Pancreas (tissue), 10 donors: ENCODE data around the gene CDKN2B. TPM values are rescaled to one million over a fixed set of nuclear protein-coding genes. Genes with fewer than 3 reads are reported as not detected.

ENCODE experiments used
- ATAC-seq, 4 donors: fragments of 200-7000 bp; cut with Tn5 transposase; one replicate each; pipeline versions ENCODE4 v1.8.0 to v1.9.1; 2020; ENCODE audit warnings: mild to moderate bottlenecking in 4 of 4, moderate library complexity in 4 of 4
- DNase-seq, 6 donors: peaks; one replicate each; pipeline ENCODE4 v3.0.0-alpha.2; 2020
- FAIRE-seq: peaks from 2 replicates; lab custom pipeline; 2012; peaks lifted over from hg19 to GRCh38; lab: Jason Lieb, UNC
- H3K27ac ChIP-seq, 4 donors: fragments of 200-600 bp; sonication (generic); 1 replicate in 3 of 4; 2 replicates in 1 of 4; pipeline versions ENCODE4 v1.5.0 to v1.8.0; 2020
- H3K27me3 ChIP-seq, 4 donors: fragments of 200-600 bp; one replicate each; pipeline ENCODE4 v1.8.0; 2021
- H3K36me3 ChIP-seq, 3 donors: fragments of 200-600 bp; sonication (generic) in 1 of 3; one replicate each; pipeline versions ENCODE4 v1.5.0 to v1.8.0; 2020 to 2021
- H3K4me1 ChIP-seq, 3 donors: fragments of 200-600 bp; one replicate each; pipeline ENCODE4 v1.8.0; 2021
- H3K4me3 ChIP-seq, 4 donors: fragments of 200-600 bp; sonication (generic) in 2 of 4; one replicate each; pipeline versions ENCODE4 v1.5.0 to v1.8.0; 2020 to 2021
- H3K9me3 ChIP-seq, 4 donors: fragments of 200-600 bp; one replicate each; pipeline ENCODE4 v1.8.0; 2021
- WGBS, 2 donors: extraction: QIAGEN DNeasy Blood & Tissue Kit; methylation state at CpG; one replicate each; pipeline ENCODE4 v1.1.7; 2013; 5-methylcytosine and 5-hydroxymethylcytosine counted together
- intact Hi-C, 3 donors: fragments of 100-400 bp; cut with DNase I; formaldehyde crosslinking; loops; one replicate each; pipeline versions ENCODE4 v1.11.1 to v1.14.2; 2022
- polyA plus RNA-seq, 2 donors: library from polyadenylated mRNA; stranded (reverse); fragments of 200-250 nt; gene quantifications; one replicate each; pipeline ENCODE4 v1.2.3, GENCODE V29; 2013
- total RNA-seq, 6 donors: library from RNA; stranded (reverse); fragmentation: NEBNext Ultra II Directional in 4 of 6; extraction: Animal tissue kit (Norgen Biotek cat#: 25700) in 4 of 6; gene quantifications; one replicate each; pipeline versions ENCODE4 v1.2.1 to v1.2.4, GENCODE V29; 2021 to 2023
- TF ChIP-seq, protein P1 (sequence below), 4 donors: fragments of 200-600 bp; sonication (generic) in 3 of 4; IDR thresholded peaks; one replicate each; pipeline versions ENCODE4 v1.5.0 to v1.8.0; 2021; ENCODE audit warnings: antibody characterized with exemption in 4 of 4
- donor health status: healthy with polysubstance abuse.
- donor health status: DM: no; HTN: no; CAD: no; lungs with moderate emphysema.
- donor health status: DM: no; HTN: no; CAD: no.
- donor health status: control.
- donor health status: control.
- donor health status: Bipolar disorder and iron deficiency.
- donor health status: DM: yes; HTN: yes; CAD: no.
- donor health status: DM: no; HTN: no; CAD: no.
- donor health status: DM: no; HTN: no; CAD: no.
- donor health status: DM: yes; HTN: yes; CAD: no.

CDKN2B gene
- total and polyA plus RNA-seq, 8 donors = 0.59 to 13.9 (median 2.1) TPM

DNA sequence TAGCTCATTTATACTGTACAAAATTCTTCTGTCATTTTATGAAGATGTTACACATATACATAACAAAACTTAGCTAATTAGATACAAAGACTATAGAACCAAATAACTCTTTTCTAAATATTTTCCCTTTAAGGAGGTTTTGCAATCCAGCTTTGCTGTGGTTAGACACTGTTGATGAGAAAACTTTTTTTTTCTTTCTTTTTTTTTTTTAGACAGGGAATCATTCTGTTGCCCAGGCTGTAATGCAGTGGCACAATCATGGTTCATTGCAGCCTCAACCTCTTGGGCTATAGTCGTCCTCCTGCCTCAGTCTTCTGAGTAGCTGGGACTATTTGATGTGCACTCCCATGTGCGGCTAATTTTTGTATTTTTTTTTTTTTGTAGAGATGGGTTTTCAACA is 38.5 kb upstream of the CDKN2B start:
- TF ChIP-seq, protein P1, sequence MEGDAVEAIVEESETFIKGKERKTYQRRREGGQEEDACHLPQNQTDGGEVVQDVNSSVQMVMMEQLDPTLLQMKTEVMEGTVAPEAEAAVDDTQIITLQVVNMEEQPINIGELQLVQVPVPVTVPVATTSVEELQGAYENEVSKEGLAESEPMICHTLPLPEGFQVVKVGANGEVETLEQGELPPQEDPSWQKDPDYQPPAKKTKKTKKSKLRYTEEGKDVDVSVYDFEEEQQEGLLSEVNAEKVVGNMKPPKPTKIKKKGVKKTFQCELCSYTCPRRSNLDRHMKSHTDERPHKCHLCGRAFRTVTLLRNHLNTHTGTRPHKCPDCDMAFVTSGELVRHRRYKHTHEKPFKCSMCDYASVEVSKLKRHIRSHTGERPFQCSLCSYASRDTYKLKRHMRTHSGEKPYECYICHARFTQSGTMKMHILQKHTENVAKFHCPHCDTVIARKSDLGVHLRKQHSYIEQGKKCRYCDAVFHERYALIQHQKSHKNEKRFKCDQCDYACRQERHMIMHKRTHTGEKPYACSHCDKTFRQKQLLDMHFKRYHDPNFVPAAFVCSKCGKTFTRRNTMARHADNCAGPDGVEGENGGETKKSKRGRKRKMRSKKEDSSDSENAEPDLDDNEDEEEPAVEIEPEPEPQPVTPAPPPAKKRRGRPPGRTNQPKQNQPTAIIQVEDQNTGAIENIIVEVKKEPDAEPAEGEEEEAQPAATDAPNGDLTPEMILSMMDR (IDR thresholded peaks at IDR 0.05) = no peak

GRCh38 chr9:22046243-22046885 is 37.3 kb upstream of the CDKN2B start:
- ATAC-seq = no peak
- intact Hi-C loops = no loop called here
- WGBS, 2 donors = 88 to 89% methylated on average over 1 of the region's 1 CpG
- H3K4me1 ChIP-seq = peaks cover 7 to 10% (median 9%) of the 10 kb centered on the region in 3 donors
- TF ChIP-seq, protein P1 (IDR thresholded peaks at IDR 0.05) = no peak
- no peaks in the 10 kb centered on the region for H3K36me3 ChIP-seq
- DNase-seq = no peak
- H3K27me3 ChIP-seq = no peaks in the 10 kb centered on the region
- H3K9me3 ChIP-seq = no peaks in the 10 kb centered on the region
- no peak overlapping the region for H3K4me3 ChIP-seq
- no peak overlapping the region for H3K27ac ChIP-seq
- no peak for FAIRE-seq

More for the DNA sequence above, 38.5 kb upstream of the CDKN2B start:
- H3K4me3 ChIP-seq = no peak overlapping the region
- H3K27me3 ChIP-seq = no peaks in the 10 kb centered on the region
- ATAC-seq (no peak), FAIRE-seq (no peak), DNase-seq (no peak)
- H3K4me1 ChIP-seq = no peaks in the 10 kb centered on the region
- 78 to 86% methylated on average over 2 of the region's 2 CpGs for WGBS, 2 donors
- H3K36me3 ChIP-seq = no peaks in the 10 kb centered on the region
- no peak overlapping the region for H3K27ac ChIP-seq
- no peaks in the 10 kb centered on the region for H3K9me3 ChIP-seq
- intact Hi-C loops = no loop called here

- TF ChIP-seq, protein P1 (IDR thresholded peaks at IDR 0.05) = no peak
- H3K36me3 ChIP-seq = no peaks in the 10 kb centered on the region
- intact Hi-C loops = no loop called here
- H3K27ac ChIP-seq = no peak overlapping the region
- no peak for ATAC-seq
- H3K9me3 ChIP-seq = no peaks in the 10 kb centered on the region
- peaks cover 10 to 14% (median 14%) of the 10 kb centered on the region in 3 donors for H3K4me1 ChIP-seq
- no peak for DNase-seq
- no peak for FAIRE-seq
- no peaks in the 10 kb centered on the region for H3K27me3 ChIP-seq
- H3K4me3 ChIP-seq = no peak overlapping the region
Observed at GRCh38 chr9:22045423-22045822, 36.3 kb upstream of the CDKN2B start.

- no peaks in the 10 kb centered on the region for H3K27me3 ChIP-seq
- H3K36me3 ChIP-seq = no peaks in the 10 kb centered on the region
- intact Hi-C loops = no loop called here
- no peak overlapping the region for H3K4me3 ChIP-seq
- DNase-seq = no peak
- no peak for ATAC-seq
- H3K9me3 ChIP-seq = no peaks in the 10 kb centered on the region
- no peak overlapping the region for H3K27ac ChIP-seq
- TF ChIP-seq, protein P1 (IDR thresholded peaks at IDR 0.05) = no peak
- FAIRE-seq = no peak
- peaks cover 10 to 14% (median 14%) of the 10 kb centered on the region in 3 donors for H3K4me1 ChIP-seq
Observed at GRCh38 chr9:22044583-22044982, 35.5 kb upstream of the CDKN2B start.

- no peak overlapping the region for H3K4me3 ChIP-seq
- 66% methylated on average over 3 of the region's 3 CpGs for WGBS, 2 donors
- H3K4me1 ChIP-seq = peaks cover 10 to 19% (median 14%) of the 10 kb centered on the region in 3 donors
- H3K36me3 ChIP-seq = no peaks in the 10 kb centered on the region
- no peaks in the 10 kb centered on the region for H3K9me3 ChIP-seq
- H3K27me3 ChIP-seq = no peaks in the 10 kb centered on the region
- DNase-seq = no peak
- no peak for ATAC-seq
- intact Hi-C loops = no loop called here
- FAIRE-seq = no peak
- no peak overlapping the region for H3K27ac ChIP-seq
- TF ChIP-seq, protein P1 (IDR thresholded peaks at IDR 0.05) = no peak
Observed at GRCh38 chr9:22043928-22044327, 34.8 kb upstream of the CDKN2B start.
